ENCODE measurements around the gene SHISA2.

DNA sequence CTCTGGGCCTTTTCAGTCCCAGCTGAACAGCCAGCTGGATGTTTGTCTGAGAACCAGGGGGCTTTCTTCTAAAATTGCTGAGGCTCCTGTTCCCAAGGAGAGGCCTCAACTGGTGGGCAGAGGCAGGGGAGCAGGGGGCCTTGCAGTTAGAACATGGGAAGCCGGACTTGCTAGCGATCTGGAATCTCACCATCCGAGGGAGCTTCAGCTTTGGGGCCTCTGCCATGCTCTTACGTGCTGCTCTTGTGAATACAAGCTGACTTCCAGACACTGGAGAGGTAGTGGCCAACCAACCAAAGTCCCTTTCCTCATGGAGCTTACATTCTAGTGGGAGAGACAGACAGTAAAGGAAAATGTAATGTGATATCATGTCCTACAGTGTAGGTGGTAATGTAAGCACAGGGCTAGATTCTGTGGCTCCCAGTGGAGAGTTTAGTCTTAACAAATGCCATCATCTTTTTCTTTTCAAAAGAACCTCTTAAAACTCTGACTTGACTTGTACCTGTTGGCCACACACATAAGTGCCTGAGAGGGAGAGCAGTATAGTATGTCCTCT is 22.2 kb downstream of the SHISA2 start:
- TF ChIP-seq POLR2A (IDR thresholded peaks at IDR 0.05; ENCODE audit: low read length): no peak
- no peak for TF ChIP-seq MYC (IDR thresholded peaks at IDR 0.05; ENCODE audit: borderline replicate concordance, low read length)
- TF ChIP-seq RFX5 (IDR thresholded peaks at IDR 0.05): no peak
- TF ChIP-seq EP300 (IDR thresholded peaks at IDR 0.05): no peak
- TF ChIP-seq ZSCAN20 (CRISPR knock-in tag; IDR thresholded peaks at IDR 0.05): no peak
- TF ChIP-seq, protein P1, sequence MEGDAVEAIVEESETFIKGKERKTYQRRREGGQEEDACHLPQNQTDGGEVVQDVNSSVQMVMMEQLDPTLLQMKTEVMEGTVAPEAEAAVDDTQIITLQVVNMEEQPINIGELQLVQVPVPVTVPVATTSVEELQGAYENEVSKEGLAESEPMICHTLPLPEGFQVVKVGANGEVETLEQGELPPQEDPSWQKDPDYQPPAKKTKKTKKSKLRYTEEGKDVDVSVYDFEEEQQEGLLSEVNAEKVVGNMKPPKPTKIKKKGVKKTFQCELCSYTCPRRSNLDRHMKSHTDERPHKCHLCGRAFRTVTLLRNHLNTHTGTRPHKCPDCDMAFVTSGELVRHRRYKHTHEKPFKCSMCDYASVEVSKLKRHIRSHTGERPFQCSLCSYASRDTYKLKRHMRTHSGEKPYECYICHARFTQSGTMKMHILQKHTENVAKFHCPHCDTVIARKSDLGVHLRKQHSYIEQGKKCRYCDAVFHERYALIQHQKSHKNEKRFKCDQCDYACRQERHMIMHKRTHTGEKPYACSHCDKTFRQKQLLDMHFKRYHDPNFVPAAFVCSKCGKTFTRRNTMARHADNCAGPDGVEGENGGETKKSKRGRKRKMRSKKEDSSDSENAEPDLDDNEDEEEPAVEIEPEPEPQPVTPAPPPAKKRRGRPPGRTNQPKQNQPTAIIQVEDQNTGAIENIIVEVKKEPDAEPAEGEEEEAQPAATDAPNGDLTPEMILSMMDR (IDR thresholded peaks at IDR 0.05): no peak
- TF ChIP-seq JUN (IDR thresholded peaks at IDR 0.05): no peak
- no peak for TF ChIP-seq CHD2 (IDR thresholded peaks at IDR 0.05; ENCODE audit: low read length, partially characterized antibody)
- TF ChIP-seq RCOR1 (IDR thresholded peaks at IDR 0.05; ENCODE audit: low read depth, low read length): no peak
- TF ChIP-seq, protein P2, sequence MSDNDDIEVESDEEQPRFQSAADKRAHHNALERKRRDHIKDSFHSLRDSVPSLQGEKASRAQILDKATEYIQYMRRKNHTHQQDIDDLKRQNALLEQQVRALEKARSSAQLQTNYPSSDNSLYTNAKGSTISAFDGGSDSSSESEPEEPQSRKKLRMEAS (IDR thresholded peaks at IDR 0.05): no peak
- no peak for TF ChIP-seq ZNF302 (CRISPR knock-in tag; IDR thresholded peaks at IDR 0.05)
- TF ChIP-seq RAD21 (conservative IDR thresholded peaks at IDR 0.05 in 1 of 2, IDR thresholded peaks at IDR 0.05 in 1 of 2): no peak
- no peak for TF ChIP-seq BHLHE40 (IDR thresholded peaks at IDR 0.05; ENCODE audit: low read depth, low read length)
- no peak for TF ChIP-seq MAZ (IDR thresholded peaks at IDR 0.05; ENCODE audit: borderline replicate concordance, low read depth, low read length)
